Measurements from ENCODE around the gene BCKDK. TPM values are rescaled to one million over a fixed set of nuclear protein-coding genes. Genes with fewer than 3 reads are reported as not detected.

The BCKDK gene
- total and polyA plus RNA-seq, 2 of the 8 experiments (the other 6 are each of a cell fraction or from before 2014, with no cell fraction given): 49.6 to 77.1 TPM

DNA sequence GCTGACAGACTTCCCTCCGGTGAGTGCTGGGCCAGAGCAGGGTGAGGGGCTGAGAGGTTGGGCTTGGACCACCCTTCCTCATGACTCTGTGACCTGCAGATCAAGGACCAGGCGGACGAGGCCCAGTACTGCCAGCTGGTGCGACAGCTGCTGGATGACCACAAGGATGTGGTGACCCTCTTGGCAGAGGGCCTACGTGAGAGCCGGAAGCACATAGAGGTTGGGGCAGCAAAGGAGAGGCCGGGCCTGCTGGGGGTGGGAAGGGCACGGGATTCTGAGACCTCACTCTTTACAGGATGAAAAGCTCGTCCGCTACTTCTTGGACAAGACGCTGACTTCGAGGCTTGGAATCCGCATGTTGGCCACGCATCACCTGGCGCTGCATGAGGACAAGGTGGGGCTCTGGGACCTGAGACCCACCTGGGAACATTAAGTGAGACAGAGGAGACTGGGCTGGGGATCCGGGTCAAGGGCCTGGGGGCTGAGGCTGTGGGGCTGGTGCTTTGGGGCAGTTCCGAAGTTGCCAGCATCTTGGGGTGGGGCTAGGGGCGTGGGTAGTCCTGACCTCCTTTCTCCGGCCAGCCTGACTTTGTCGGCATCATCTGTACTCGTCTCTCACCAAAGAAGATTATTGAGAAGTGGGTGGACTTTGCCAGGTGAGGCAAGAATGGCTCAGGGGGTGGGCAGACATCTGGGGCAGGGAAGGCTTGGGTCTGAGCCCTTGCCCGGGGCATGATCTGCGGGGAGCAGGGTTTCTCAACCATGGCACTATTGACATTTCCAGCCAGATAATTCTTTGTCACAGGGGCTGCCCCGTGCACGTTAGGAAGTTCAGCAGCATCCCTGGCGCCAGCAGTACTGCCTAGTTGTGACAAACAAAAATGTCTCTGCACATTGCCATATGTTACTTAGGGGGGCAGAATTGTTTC is 2.2 kb downstream of the BCKDK start (continued):
- TF ChIP-seq CEBPB (IDR thresholded peaks at IDR 0.05; ENCODE audit: low read depth, low read length): no peak
- no peak for TF ChIP-seq SP2 (IDR thresholded peaks at IDR 0.05; ENCODE audit: low read length)
- no peak for TF ChIP-seq POLR2A (IDR thresholded peaks at IDR 0.05; ENCODE audit: control extremely low read depth in 1 of 2, low read depth in 2 of 2, low read length in 2 of 2)
- TF ChIP-seq, protein P1, sequence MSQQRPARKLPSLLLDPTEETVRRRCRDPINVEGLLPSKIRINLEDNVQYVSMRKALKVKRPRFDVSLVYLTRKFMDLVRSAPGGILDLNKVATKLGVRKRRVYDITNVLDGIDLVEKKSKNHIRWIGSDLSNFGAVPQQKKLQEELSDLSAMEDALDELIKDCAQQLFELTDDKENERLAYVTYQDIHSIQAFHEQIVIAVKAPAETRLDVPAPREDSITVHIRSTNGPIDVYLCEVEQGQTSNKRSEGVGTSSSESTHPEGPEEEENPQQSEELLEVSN (IDR thresholded peaks at IDR 0.05): no peak
